SU-DHL-6 (cell line): Measurements from ENCODE around the gene KCNK16.

ENCODE experiments used
- H2AFZ ChIP-seq: fragments of 200-600 bp; sonication (generic); 2 replicates; pipeline ENCODE4 v1.6.1; 2014; ENCODE audit warnings: low read depth, mild to moderate bottlenecking, moderate library complexity, mixed read lengths, antibody characterized with exemption, low read length; ENCODE audit not compliant: severe bottlenecking
- H3F3A ChIP-seq: fragments of 200-600 bp; shearing (Covaris generic); 2 replicates; pipeline ENCODE4 v1.6.0; 2016; ENCODE audit warnings: antibody characterized with exemption, mild to moderate bottlenecking; ENCODE audit not compliant: insufficient read depth
- H3K27ac ChIP-seq: fragments of 200-600 bp; sonication (generic); 2 replicates; pipeline ENCODE4 v1.5.1; 2016; ENCODE audit warnings: low read depth, mild to moderate bottlenecking, low read length, moderate library complexity, mixed read lengths
- H3K27me3 ChIP-seq: fragments of 200-600 bp; sonication (generic), shearing (Covaris generic); 2 replicates; pipeline ENCODE4 v1.6.0; 2014; ENCODE audit warnings: mild to moderate bottlenecking, low read length
- H3K36me3 ChIP-seq: fragments of 200-600 bp; sonication (generic); 2 replicates; pipeline ENCODE4 v1.6.1; 2014; ENCODE audit warnings: mild to moderate bottlenecking, low read length, mixed read lengths
- H3K4me2 ChIP-seq: fragments of 300-600, 200-600 bp; shearing (Covaris generic), sonication (generic); 2 replicates; pipeline ENCODE4 v1.6.0; 2014; ENCODE audit warnings: low read length, low read depth, mild to moderate bottlenecking; ENCODE audit not compliant: poor library complexity, severe bottlenecking
- H3K4me3 ChIP-seq: fragments of 200-600 bp; sonication (generic); 2 replicates; pipeline ENCODE4 v1.5.1; 2014; ENCODE audit warnings: antibody characterized with exemption, low read length, mild to moderate bottlenecking, mixed read lengths; ENCODE audit not compliant: insufficient read depth, poor library complexity, severe bottlenecking
- H3K79me2 ChIP-seq: fragments of 200-600 bp; sonication (generic); 2 replicates; pipeline ENCODE4 v1.6.1; 2014; ENCODE audit warnings: mild to moderate bottlenecking, low read length, moderate library complexity; ENCODE audit not compliant: insufficient read depth
- H3K9ac ChIP-seq: fragments of 200-600 bp; sonication (generic); 2 replicates; pipeline ENCODE4 v1.7.0; 2014; ENCODE audit warnings: mild to moderate bottlenecking, low read length
- H3K9me2 ChIP-seq: fragments of 200-600 bp; sonication (generic); replicated peaks from 2 replicates; pipeline ENCODE4 v1.6.1; 2014; ENCODE audit warnings: low read length; ENCODE audit not compliant: insufficient read depth
- H3K9me3 ChIP-seq: fragments of 200-600 bp; sonication (generic); 2 replicates; pipeline ENCODE4 v1.6.1; 2014; ENCODE audit warnings: low read length, mixed read lengths; ENCODE audit not compliant: insufficient read depth
- H4K20me1 ChIP-seq: fragments of 200-600 bp; sonication (generic); 2 replicates; pipeline ENCODE4 v1.6.1; 2014; ENCODE audit warnings: low read depth, mild to moderate bottlenecking, antibody characterized with exemption, low read length, moderate library complexity, mixed read lengths
- CTCF ChIP-seq: fragments of 200-600 bp; sonication (generic); IDR thresholded peaks from one replicate; pipeline ENCODE4 v1.5.1; 2017; ENCODE audit warnings: antibody characterized with exemption, mild to moderate bottlenecking, low read length, moderate library complexity; ENCODE audit not compliant: insufficient read depth, poor library complexity, severe bottlenecking
- EZH2phosphoT487 ChIP-seq: fragments of 200-600 bp; sonication (generic), shearing (Covaris generic); conservative IDR thresholded peaks from 2 replicates; pipeline ENCODE4 v1.6.1; 2018; ENCODE audit warnings: mild to moderate bottlenecking, antibody characterized with exemption, low read length, moderate library complexity, mixed read lengths

Gene KCNK16

GRCh38 chr6:39357998-39358686, 35.6 kb upstream of the KCNK16 start:
- H3K9me3 ChIP-seq = no peaks in the 10 kb centered on the region
- no peaks in the 10 kb centered on the region for H3F3A ChIP-seq
- TF ChIP-seq EZH2phosphoT487 (no peak), CTCF (no peak)
- no peaks in the 10 kb centered on the region for H3K79me2 ChIP-seq
- H3K36me3 ChIP-seq = no peaks in the 10 kb centered on the region
- no peaks in the 10 kb centered on the region for H3K27me3 ChIP-seq
- H3K4me3 ChIP-seq = no peak overlapping the region
- no peak overlapping the region for H3K9ac ChIP-seq
- H3K27ac ChIP-seq = no peak overlapping the region
- H3K4me2 ChIP-seq = no peak overlapping the region
- H4K20me1 ChIP-seq = no peaks in the 10 kb centered on the region
- H2AFZ ChIP-seq = no peak overlapping the region
- H3K9me2 ChIP-seq = no peaks in the 10 kb centered on the region

GRCh38 chr6:39353698-39354315, 31.3 kb upstream of the KCNK16 start:
- Histone ChIP-seq H3K4me2 (no peak overlapping the region), H4K20me1 (no peaks in the 10 kb centered on the region), H2AFZ (no peak overlapping the region), H3K9ac (no peak overlapping the region), H3K27ac (no peak overlapping the region), H3K27me3 (no peaks in the 10 kb centered on the region), H3K9me3 (no peaks in the 10 kb centered on the region), H3F3A (no peaks in the 10 kb centered on the region), H3K79me2 (no peaks in the 10 kb centered on the region), H3K9me2 (no peaks in the 10 kb centered on the region), H3K4me3 (no peak overlapping the region), H3K36me3 (no peaks in the 10 kb centered on the region)
- TF ChIP-seq EZH2phosphoT487 (no peak), CTCF (no peak)

GRCh38 chr6:39350723-39351505, 28.4 kb upstream of the KCNK16 start:
- no peak overlapping the region for H3K4me2 ChIP-seq

More at GRCh38 chr6:39350723-39351505, 28.4 kb upstream of the KCNK16 start:
- no peaks in the 10 kb centered on the region for H3F3A ChIP-seq
- TF ChIP-seq CTCF (no peak), EZH2phosphoT487 (no peak)
- H2AFZ ChIP-seq = no peak overlapping the region
- H3K27me3 ChIP-seq = no peaks in the 10 kb centered on the region
- H3K79me2 ChIP-seq = no peaks in the 10 kb centered on the region
- H3K9me2 ChIP-seq = no peaks in the 10 kb centered on the region
- no peak overlapping the region for H3K9ac ChIP-seq
- no peak overlapping the region for H3K4me3 ChIP-seq
- H3K27ac ChIP-seq = no peak overlapping the region
- no peaks in the 10 kb centered on the region for H3K36me3 ChIP-seq
- no peaks in the 10 kb centered on the region for H3K9me3 ChIP-seq
- H4K20me1 ChIP-seq = no peaks in the 10 kb centered on the region
